MCF 10A (cell line): ENCODE data around the gene SFRP5. TPM values are rescaled to one million over a fixed set of nuclear protein-coding genes. Genes with fewer than 3 reads are reported as not detected.

Experiments used
- Bru-seq: library from RNA; stranded (reverse); fragments of 400-500 nt; gene quantifications from one replicate; lab custom pipeline; 2021; lab: Mats Ljungman, UMichigan
- BruChase-seq, 2 experiments: library from RNA; stranded (reverse); fragments of 400-500 nt; gene quantifications; one replicate each; lab custom pipeline; 2021; lab: Mats Ljungman, UMichigan
- BruUV-seq: library from RNA; stranded (reverse); fragments of 400-500 nt; replicated peaks from 2 replicates; lab custom pipeline; 2021; lab: Mats Ljungman, UMichigan
- CTCF ChIA-PET: fragments of 300-600 bp; sonication (Branson Sonifier 250); formaldehyde crosslinking; extraction: SDS; loops from one replicate; lab custom pipeline; 2021; ENCODE audit warnings: antibody characterized with exemption, inconsistent platforms; lab: Yijun Ruan, JAX
- POLR2A ChIA-PET: fragments of 300-600, 350-650 bp; sonication (Branson Sonifier 250); formaldehyde crosslinking; extraction: SDS; loops from one replicate; lab custom pipeline; 2020; ENCODE audit warnings: antibody characterized with exemption, inconsistent platforms; lab: Yijun Ruan, JAX
- DNase-seq: peaks from one replicate; pipeline ENCODE4 v3.0.0-alpha.2; 2018; ENCODE audit not compliant: unreplicated experiment
- H3K27ac Mint-ChIP-seq: one replicate; pipeline ENCODE4 v1.8.0; 2022; ENCODE audit warnings: mild to moderate bottlenecking, low read depth, mixed read lengths; ENCODE audit not compliant: unreplicated experiment
- H3K27me3 Mint-ChIP-seq: one replicate; pipeline ENCODE4 v1.8.0; 2022; ENCODE audit warnings: mixed read lengths; ENCODE audit not compliant: insufficient read depth, unreplicated experiment
- H3K36me3 Mint-ChIP-seq: one replicate; pipeline ENCODE4 v1.8.0; 2022; ENCODE audit warnings: mild to moderate bottlenecking, moderate library complexity, mixed read lengths; ENCODE audit not compliant: insufficient read depth, unreplicated experiment
- H3K4me1 Mint-ChIP-seq: one replicate; pipeline ENCODE4 v1.8.0; 2022; ENCODE audit warnings: mixed read lengths; ENCODE audit not compliant: insufficient read depth, unreplicated experiment
- H3K4me3 Mint-ChIP-seq: one replicate; pipeline ENCODE4 v1.8.0; 2022; ENCODE audit warnings: mild to moderate bottlenecking, moderate library complexity, mixed read lengths; ENCODE audit not compliant: unreplicated experiment
- H3K9me3 Mint-ChIP-seq: one replicate; pipeline ENCODE4 v1.8.0; 2022; ENCODE audit warnings: mixed read lengths; ENCODE audit not compliant: unreplicated experiment
- CTCF ChIP-seq: fragments of 200-600 bp; IDR thresholded peaks from one replicate; pipeline ENCODE4 v1.8.0; 2022; ENCODE audit warnings: antibody characterized with exemption, mild to moderate bottlenecking; ENCODE audit not compliant: unreplicated experiment
- intact Hi-C: fragments of 100-400 bp; cut with micrococcal nuclease; formaldehyde crosslinking; loops from 2 replicates; pipeline ENCODE4 v1.14.1; 2022
- long read RNA-seq: library from polyadenylated mRNA; stranded (forward); transcript quantifications from one replicate; pipeline ENCODE4 v2.0.0, GENCODE V29; 2022
- total RNA-seq: library from RNA; stranded (reverse); gene quantifications from 2 replicates; pipeline ENCODE4 v1.2.3, GENCODE V29; 2022

Gene SFRP5
- total RNA-seq (not detected in 2 replicates), Bru-seq, nascent RNA (not detected), BruChase-seq, experiment 1, labeled RNA remaining after a 6-hour chase (not detected), BruChase-seq, experiment 2, labeled RNA remaining after a 2-hour chase (not detected)
- long read RNA-seq: 0 reads

GRCh38 chr10:97771913-97772823, at the start of gene SFRP5:
Gene SFRP5 (minus strand): TSS chr10:97771999. CDS start chr10:97771833, 166 bp downstream.
- peaks cover 7% of the 10 kb centered on the region for H3K36me3 Mint-ChIP-seq
- ChIA-PET POLR2A (interaction anchor here (0.6 to 0.7 kb wide), 2 partner anchors 117 to 454 kb away, joined by 3 read pairs; no protein-coding TSS in a partner anchor), CTCF (interaction anchor here (0.5 to 1.2 kb wide), 5 partner anchors 12 to 20 kb away, joined by 3 to 6 read pairs (median 3); no protein-coding TSS in a partner anchor)
- H3K4me3 Mint-ChIP-seq: no peak within 1 kb of the TSS
- H3K9me3 Mint-ChIP-seq: no peaks in the 10 kb centered on the region
- peaks cover 39% of the 10 kb centered on the region for H3K27me3 Mint-ChIP-seq
- BruUV-seq: no TSS peak
- H3K4me1 Mint-ChIP-seq: no peaks in the 10 kb centered on the region
- DNase-seq: no peak
- TF ChIP-seq CTCF: no peak
- intact Hi-C loops: no loop called here
- H3K27ac Mint-ChIP-seq: no peak within 1 kb of the TSS

DNA sequence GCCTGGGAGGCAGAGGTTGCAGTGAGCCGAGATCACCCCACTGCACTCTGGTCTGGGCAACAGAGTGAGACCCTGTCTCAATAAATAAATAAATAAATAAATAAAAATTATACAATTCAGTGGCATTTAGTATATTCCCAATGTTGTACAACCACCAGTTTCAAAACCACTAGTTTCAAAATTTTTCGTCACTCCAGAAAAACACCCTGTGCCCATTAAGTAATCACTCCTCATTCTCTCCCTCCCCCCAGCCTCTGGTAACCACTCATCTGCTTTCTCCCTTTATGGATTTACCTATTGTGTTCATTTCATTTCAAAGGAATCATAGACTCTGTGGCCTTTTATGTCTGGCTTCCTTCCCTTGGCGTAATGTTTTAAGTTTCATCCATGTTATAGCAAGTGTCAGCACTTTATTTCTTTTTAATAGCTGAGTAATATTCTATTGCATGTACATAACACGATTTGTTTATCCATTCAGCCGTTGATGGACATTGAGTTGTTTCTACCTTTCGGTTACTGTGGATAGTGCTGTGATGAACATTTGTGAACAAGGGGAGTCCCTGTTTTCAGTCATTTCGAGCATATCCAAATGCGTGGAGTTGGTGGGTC, 48.4 kb upstream of the SFRP5 start:
- BruUV-seq: no TSS peak
- Mint-ChIP-seq H3K4me3 (no peak overlapping the region), H3K4me1 (no peaks in the 10 kb centered on the region), H3K27ac (no peak overlapping the region), H3K27me3 (no peaks in the 10 kb centered on the region), H3K9me3 (no peaks in the 10 kb centered on the region), H3K36me3 (no peaks in the 10 kb centered on the region)
- intact Hi-C loops: no loop called here
- no peak for DNase-seq
- TF ChIP-seq CTCF: no peak
- ChIA-PET POLR2A (interaction anchor here (0.6 to 0.9 kb wide), 2 partner anchors 8 to 75 kb away, joined by 3 to 4 read pairs; no protein-coding TSS in a partner anchor), CTCF (interaction anchor here (1.0 to 1.4 kb wide), 2 partner anchors 28 to 48 kb away, joined by 4 to 7 read pairs; no protein-coding TSS in a partner anchor)

DNA sequence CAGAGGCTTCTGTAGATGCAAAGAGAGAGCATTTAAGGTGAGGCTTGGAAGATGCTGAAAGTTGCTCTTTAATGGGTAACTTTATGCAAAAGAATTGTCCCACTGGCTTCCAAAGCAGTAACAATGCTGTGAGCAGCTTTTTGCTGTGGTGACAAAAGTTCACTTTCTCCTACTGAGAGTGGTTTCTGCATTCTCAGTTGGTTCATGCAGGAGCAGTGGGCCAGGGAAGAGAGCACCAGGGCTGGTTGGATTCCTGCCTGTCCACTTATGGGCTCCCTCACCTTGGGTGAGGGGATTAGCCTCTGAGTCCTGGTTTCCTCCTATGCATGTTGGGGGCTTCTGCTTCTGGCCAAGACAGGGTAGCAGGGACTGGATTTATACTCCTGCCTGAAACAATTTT, 46.8 kb upstream of the SFRP5 start:
- intact Hi-C loops: no loop called here
- Mint-ChIP-seq H3K27me3 (no peaks in the 10 kb centered on the region), H3K36me3 (no peaks in the 10 kb centered on the region), H3K4me1 (no peaks in the 10 kb centered on the region), H3K4me3 (no peak overlapping the region), H3K9me3 (no peaks in the 10 kb centered on the region), H3K27ac (no peak overlapping the region)
- ChIA-PET POLR2A (interaction anchor here (0.6 to 1.4 kb wide), 2 partner anchors 15 to 1519 kb away, joined by 3 read pairs; no protein-coding TSS in a partner anchor), CTCF (no interaction called here)
- no TSS peak for BruUV-seq
- TF ChIP-seq CTCF: no peak
- DNase-seq: no peak
